NCI-H345 treated with DMSO at 0.1 percent for 48 hours (cell line): ENCODE results near the gene RNPEP.
"Not testable (repeated sequence)": the region's sequence is repeated elsewhere in the genome, so short reads cannot be mapped to it uniquely, and the experiment has no call there.

Experiments used
- DNase-seq: peaks from one replicate; lab custom pipeline; 2025; ENCODE audit not compliant: unreplicated experiment; lab: John Stamatoyannopoulos, UW

Gene RNPEP

GRCh38 chr1:202009326-202010179, 27.1 kb downstream of the RNPEP start:
- peak; percentile 78 for DNase-seq

GRCh38 chr1:202010180-202011015, 27.9 kb downstream of the RNPEP start, which contains the start of gene ELF3:
ELF3 (plus strand) TSS chr1:202010587; CDS start chr1:202011137, 550 bp downstream.
- peak; percentile 88 for DNase-seq

- no peak for DNase-seq
Observed at GRCh38 chr1:202011994-202012393, 29.5 kb downstream of the RNPEP start.

GRCh38 chr1:202012544-202013478, 30.4 kb downstream of the RNPEP start:
- DNase-seq = no peak

- no peak for DNase-seq
Observed at GRCh38 chr1:202013603-202014002, 31.2 kb downstream of the RNPEP start.

GRCh38 chr1:202014060-202014459, 31.6 kb downstream of the RNPEP start:
- DNase-seq = no peak

GRCh38 chr1:202014915-202015661, 32.6 kb downstream of the RNPEP start:
- DNase-seq = no peak

- DNase-seq = no peak
Observed at GRCh38 chr1:202015662-202015937, 33.2 kb downstream of the RNPEP start.

GRCh38 chr1:202016022-202016810, 33.8 kb downstream of the RNPEP start:
- no peak for DNase-seq

- DNase-seq = no peak
Observed at GRCh38 chr1:202016811-202017748, 34.6 kb downstream of the RNPEP start.

- DNase-seq = no peak
Observed at GRCh38 chr1:202017749-202018467, 35.5 kb downstream of the RNPEP start.

- DNase-seq = peak; percentile 51
Observed at GRCh38 chr1:202018468-202019234, 36.2 kb downstream of the RNPEP start.

GRCh38 chr1:202019235-202019558, 36.7 kb downstream of the RNPEP start:
- not testable (repeated sequence) for DNase-seq

GRCh38 chr1:202023001-202023433, 40.6 kb downstream of the RNPEP start:
- peak; percentile 46 for DNase-seq

- DNase-seq = peak; percentile 33
Observed at GRCh38 chr1:202029171-202029665, 46.8 kb downstream of the RNPEP start.

- no peak for DNase-seq
Observed at GRCh38 chr1:202029727-202030126, 47.3 kb downstream of the RNPEP start.

- DNase-seq = no peak
Observed at GRCh38 chr1:202031796-202032195, 49.3 kb downstream of the RNPEP start.
